H1 (cell line): ENCODE measurements around the gene MYO15A. TPM values are rescaled to one million over a fixed set of nuclear protein-coding genes. Genes with fewer than 3 reads are reported as not detected.

ENCODE experiments used
- CTCF ChIA-PET: fragments of 300-600 bp; sonication (Branson Sonifier 250); formaldehyde crosslinking; loops from one replicate; lab custom pipeline; 2021; ENCODE audit not compliant: partially characterized antibody; lab: Charles Lee
- POLR2A ChIA-PET: fragments of 300-600 bp; sonication (Branson Sonifier 250); formaldehyde crosslinking; loops from one replicate; lab custom pipeline; 2021; ENCODE audit warnings: inconsistent platforms; ENCODE audit not compliant: partially characterized antibody; lab: Charles Lee
- DNase-seq, 2 experiments: peaks; one replicate each; pipeline versions ENCODE4 v3.0.0 to v3.0.0-alpha.2; 2010 to 2022; ENCODE audit warnings: low spot score in 2 of 2, low read depth in 1 of 2, mixed read lengths in 1 of 2
- FAIRE-seq: peaks from 2 replicates; lab custom pipeline; 2011; peaks lifted over from hg19 to GRCh38; lab: Jason Lieb, UNC
- H2AFZ ChIP-seq: 2 replicates; pipeline ENCODE4 v1.8.1; 2012; ENCODE audit warnings: low read length, inconsistent platforms
- H2AK5ac ChIP-seq: 2 replicates; pipeline ENCODE4 v1.6.1; 2013; ENCODE audit warnings: low read depth, low read length
- H2BK120ac ChIP-seq: replicated peaks from 2 replicates; pipeline ENCODE3; 2013; ENCODE audit warnings: low read depth, low read length, inconsistent platforms
- H2BK12ac ChIP-seq: 2 replicates; pipeline ENCODE4 v1.6.1; 2013; ENCODE audit warnings: low read depth, low read length
- H2BK15ac ChIP-seq: 2 replicates; pipeline ENCODE4 v1.6.1; 2013; ENCODE audit warnings: low read length
- H2BK20ac ChIP-seq: 2 replicates; pipeline ENCODE4 v1.6.1; 2013; ENCODE audit warnings: low read length
- H2BK5ac ChIP-seq: 2 replicates; pipeline ENCODE4 v1.6.1; 2013; ENCODE audit warnings: low read depth, low read length
- H3K14ac ChIP-seq: 2 replicates; pipeline ENCODE4 v1.6.1; 2013; ENCODE audit warnings: inconsistent platforms; ENCODE audit not compliant: insufficient read length
- H3K18ac ChIP-seq: 2 replicates; pipeline ENCODE4 v1.6.1; 2013; ENCODE audit warnings: low read length; ENCODE audit errors: extremely low read depth
- H3K23ac ChIP-seq: 2 replicates; pipeline ENCODE4 v1.6.1; 2013; ENCODE audit warnings: inconsistent platforms; ENCODE audit not compliant: insufficient read length
- H3K23me2 ChIP-seq: 2 replicates; pipeline ENCODE4 v1.6.1; 2013; ENCODE audit warnings: low read depth, low read length
- H3K27ac ChIP-seq: 2 replicates; pipeline ENCODE4 v1.6.1; 2011; ENCODE audit warnings: low read depth, low read length, inconsistent platforms
- H3K27me3 ChIP-seq, 4 experiments: replicated peaks in 1 of 4; 1 replicate in 1 of 4; 2 replicates in 3 of 4; pipeline versions ENCODE4 v1.6.1 to v1.8.1; 2011 to 2013; ENCODE audit warnings: low read length in 3 of 4, mild to moderate bottlenecking in 3 of 4, inconsistent platforms in 2 of 4, mixed read lengths in 2 of 4, moderate library complexity in 1 of 4; ENCODE audit not compliant: control insufficient read depth in 3 of 4, insufficient read depth in 3 of 4; ENCODE audit errors: extremely low read depth in 1 of 4
- H3K36me3 ChIP-seq, 4 experiments: 2 replicates each; pipeline versions ENCODE4 v1.6.1 to v1.8.1; 2011 to 2013; ENCODE audit warnings: mild to moderate bottlenecking in 4 of 4, low read length in 3 of 4, moderate library complexity in 2 of 4, control low read depth in 1 of 4, inconsistent platforms in 1 of 4; ENCODE audit not compliant: insufficient read depth in 4 of 4, control insufficient read depth in 2 of 4
- H3K4ac ChIP-seq: replicated peaks from 2 replicates; pipeline ENCODE3; 2013; ENCODE audit warnings: low read length, low read depth, mixed read lengths, inconsistent platforms; ENCODE audit not compliant: insufficient read length
- H3K4me1 ChIP-seq, 4 experiments: replicated peaks in 1 of 4; 1 replicate in 1 of 4; 2 replicates in 3 of 4; pipeline versions ENCODE4 v1.6.1 to v1.8.1; 2011 to 2013; ENCODE audit warnings: low read length in 3 of 4, inconsistent platforms in 2 of 4, mixed read lengths in 1 of 4; ENCODE audit not compliant: insufficient read depth in 4 of 4, control insufficient read depth in 3 of 4
- H3K4me2 ChIP-seq, 2 experiments: 2 replicates each; pipeline versions ENCODE4 v1.6.1 to v1.8.1; 2011 to 2013; ENCODE audit warnings: low read depth in 2 of 2, low read length in 2 of 2, control low read depth in 1 of 2, inconsistent platforms in 1 of 2, mild to moderate bottlenecking in 1 of 2; ENCODE audit not compliant: insufficient read depth in 1 of 2
- H3K4me3 ChIP-seq, 4 experiments: fragments of 200-600, 300-600 bp in 1 of 4; sonication (generic), shearing (Covaris generic), sonication (Bioruptor Twin) in 1 of 4; 2 replicates each; pipeline versions ENCODE4 v1.5.1 to v1.8.1; 2011 to 2016; ENCODE audit warnings: low read length in 4 of 4, low read depth in 3 of 4, control low read depth in 2 of 4, inconsistent platforms in 2 of 4, mild to moderate bottlenecking in 2 of 4, mixed read lengths in 1 of 4, moderate library complexity in 1 of 4; ENCODE audit not compliant: insufficient read depth in 2 of 4; ENCODE audit errors: extremely low read depth in 1 of 4
- H3K56ac ChIP-seq: replicated peaks from 2 replicates; pipeline ENCODE3; 2013; ENCODE audit warnings: low read depth, mild to moderate bottlenecking, mixed read lengths, low read length, inconsistent platforms; ENCODE audit not compliant: insufficient read length
- H3K79me1 ChIP-seq: 2 replicates; pipeline ENCODE4 v1.6.1; 2013; ENCODE audit warnings: low read depth, low read length, control low read depth
- H3K79me2 ChIP-seq, 2 experiments: 2 replicates each; pipeline versions ENCODE4 v1.6.1 to v1.8.1; 2012 to 2013; ENCODE audit warnings: low read length in 2 of 2, mild to moderate bottlenecking in 2 of 2, inconsistent platforms in 1 of 2; ENCODE audit not compliant: insufficient read depth in 2 of 2, control insufficient read depth in 1 of 2
- H3K9ac ChIP-seq, 4 experiments: replicated peaks in 1 of 4; 1 replicate in 1 of 4; 2 replicates in 3 of 4; pipeline versions ENCODE4 v1.6.1 to v1.8.1; 2011 to 2013; ENCODE audit warnings: low read depth in 3 of 4, low read length in 3 of 4, control low read depth in 2 of 4, mild to moderate bottlenecking in 2 of 4, moderate library complexity in 2 of 4, inconsistent platforms in 1 of 4; ENCODE audit errors: extremely low read depth in 1 of 4
- H3K9me3 ChIP-seq, 2 experiments: 2 replicates each; pipeline versions ENCODE4 v1.6.1 to v1.8.1; 2012 to 2013; ENCODE audit warnings: mild to moderate bottlenecking in 2 of 2, moderate library complexity in 2 of 2, control low read depth in 1 of 2, inconsistent platforms in 1 of 2, low read depth in 1 of 2, low read length in 1 of 2, mixed read lengths in 1 of 2; ENCODE audit not compliant: insufficient read depth in 2 of 2
- H4K20me1 ChIP-seq, 2 experiments: replicated peaks in 1 of 2; 2 replicates each; pipeline versions ENCODE3 to v1.8.1; 2011 to 2013; ENCODE audit warnings: inconsistent platforms in 2 of 2, low read length in 2 of 2, mild to moderate bottlenecking in 1 of 2; ENCODE audit not compliant: insufficient read depth in 2 of 2, control insufficient read depth in 1 of 2
- H4K5ac ChIP-seq: 2 replicates; pipeline ENCODE4 v1.6.1; 2013; ENCODE audit warnings: low read length, low read depth, mixed read lengths, inconsistent platforms; ENCODE audit not compliant: insufficient read length
- H4K8ac ChIP-seq: 2 replicates; pipeline ENCODE4 v1.8.0; 2013; ENCODE audit warnings: mild to moderate bottlenecking, moderate library complexity, low read length, inconsistent platforms; ENCODE audit not compliant: insufficient read depth; ENCODE audit errors: extremely low read depth
- H4K91ac ChIP-seq: replicated peaks from 2 replicates; pipeline ENCODE3; 2013; ENCODE audit warnings: low read length, mixed read lengths, inconsistent platforms; ENCODE audit not compliant: insufficient read length
- CBX5 ChIP-seq: fragments of 300-800, 300-1000 bp; sonication (generic); IDR thresholded peaks from 2 replicates; pipeline ENCODE4 v1.7.1; 2016; ENCODE audit warnings: antibody characterized with exemption, low read length, low read depth
- CEBPB ChIP-seq: IDR thresholded peaks from 2 replicates; pipeline ENCODE4 v1.6.1; 2012; ENCODE audit warnings: low read depth, low read length
- JUN ChIP-seq: IDR thresholded peaks from 2 replicates; pipeline ENCODE4 v1.6.1; 2011; ENCODE audit warnings: low read depth, mild to moderate bottlenecking, improper control_type of control experiment, low read length
- SIX5 ChIP-seq: IDR thresholded peaks from 2 replicates; pipeline ENCODE4 v1.6.1; 2011; ENCODE audit warnings: mild to moderate bottlenecking, low read depth, low read length
- TCF12 ChIP-seq: IDR thresholded peaks from 2 replicates; pipeline ENCODE4 v1.6.1; 2011; ENCODE audit warnings: low read depth, mild to moderate bottlenecking, low read length
- WGBS, 2 experiments: shearing (Covaris generic) in 1 of 2; methylation state at CpG; one replicate each; pipeline versions ENCODE4 v1.1.6 to v1.1.7; 2013 to 2015; ENCODE audit warnings: low lambda C conversion rate in 2 of 2, mixed read lengths in 2 of 2, inconsistent platforms in 1 of 2, low coverage in 1 of 2, missing lambda C conversion rate in 1 of 2; ENCODE audit not compliant: insufficient replicate concordance in 2 of 2, insufficient coverage in 1 of 2, insufficient read length in 1 of 2; ENCODE audit errors: extremely low coverage in 1 of 2, missing lambda C conversion rate in 1 of 2; 5-methylcytosine and 5-hydroxymethylcytosine counted together
- polyA plus RNA-seq, 7 experiments: library from polyadenylated mRNA; depleted of rRNA in 3 of 7; stranded (reverse) in 5 of 7; unstranded in 2 of 7; fragments of >200 nt in 5 of 7; fragments of 200-250 nt in 2 of 7; gene quantifications; 1 replicate in 5 of 7; 2 replicates in 1 of 7; 4 replicates in 1 of 7; pipeline versions ENCODE4 v1.2.1 to v1.2.3, GENCODE V29; 2011 to 2013; ENCODE audit warnings: missing spikeins in 2 of 7, mixed read lengths in 2 of 7
- total RNA-seq: library from RNA; stranded (reverse); fragmentation: NEBNext Ultra II Directional; extraction: Animal tissue kit (Norgen Biotek cat#: 25700); gene quantifications from 2 replicates; pipeline ENCODE4 v1.2.1, GENCODE V29; 2021
- TF ChIP-seq, protein P1 (sequence below): IDR thresholded peaks from 2 replicates; pipeline ENCODE4 v1.6.1; 2011; ENCODE audit warnings: low read depth, mild to moderate bottlenecking, low read length; ENCODE audit not compliant: insufficient read depth
- TF ChIP-seq, protein P2 (sequence below): IDR thresholded peaks from 2 replicates; pipeline ENCODE4 v1.6.1; 2012; ENCODE audit warnings: inconsistent platforms
- TF ChIP-seq, protein P3 (sequence below): IDR thresholded peaks from 2 replicates; pipeline ENCODE4 v1.6.1; 2012; ENCODE audit warnings: low read length, inconsistent platforms
- TF ChIP-seq, protein P4 (sequence below): IDR thresholded peaks from 2 replicates; pipeline ENCODE4 v1.6.1; 2012; ENCODE audit warnings: inconsistent platforms

The MYO15A gene
- total and polyA plus RNA-seq, 2 of the 8 experiments (the other 6 are each of a cell fraction or from before 2014, with no cell fraction given): 1.6 to 4.2 TPM

DNA sequence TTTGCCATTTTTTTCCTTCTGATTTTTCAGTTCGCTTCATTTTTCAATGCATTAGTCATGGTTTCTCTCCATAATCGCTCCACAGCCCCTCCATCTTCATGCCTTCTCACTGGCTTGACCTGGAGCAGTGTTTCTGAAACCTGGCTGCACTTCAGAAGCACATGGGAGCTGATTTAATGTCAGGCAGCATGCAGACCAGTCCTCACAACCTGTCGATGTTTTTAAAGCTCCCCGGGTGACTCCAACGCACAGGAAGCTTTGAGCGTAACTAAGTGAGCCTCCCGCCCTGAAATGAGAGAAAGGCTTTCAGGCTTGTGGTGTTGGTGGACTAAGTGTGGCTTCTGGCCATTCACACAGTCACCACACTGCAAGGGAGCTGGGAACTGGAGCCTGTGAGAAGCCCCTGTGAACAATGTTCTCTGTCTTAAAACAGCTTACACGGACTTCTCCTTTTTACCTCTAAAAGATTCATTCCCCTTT, 37.7 kb upstream of the MYO15A start:
- TF ChIP-seq, protein P1, sequence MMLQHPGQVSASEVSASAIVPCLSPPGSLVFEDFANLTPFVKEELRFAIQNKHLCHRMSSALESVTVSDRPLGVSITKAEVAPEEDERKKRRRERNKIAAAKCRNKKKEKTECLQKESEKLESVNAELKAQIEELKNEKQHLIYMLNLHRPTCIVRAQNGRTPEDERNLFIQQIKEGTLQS: no peak
- TF ChIP-seq SIX5: no peak
- TF ChIP-seq CBX5: no peak
- no peak for TF ChIP-seq TCF12
- no peak for TF ChIP-seq CEBPB
- TF ChIP-seq, protein P2, sequence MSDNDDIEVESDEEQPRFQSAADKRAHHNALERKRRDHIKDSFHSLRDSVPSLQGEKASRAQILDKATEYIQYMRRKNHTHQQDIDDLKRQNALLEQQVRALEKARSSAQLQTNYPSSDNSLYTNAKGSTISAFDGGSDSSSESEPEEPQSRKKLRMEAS: no peak
- TF ChIP-seq, protein P3, sequence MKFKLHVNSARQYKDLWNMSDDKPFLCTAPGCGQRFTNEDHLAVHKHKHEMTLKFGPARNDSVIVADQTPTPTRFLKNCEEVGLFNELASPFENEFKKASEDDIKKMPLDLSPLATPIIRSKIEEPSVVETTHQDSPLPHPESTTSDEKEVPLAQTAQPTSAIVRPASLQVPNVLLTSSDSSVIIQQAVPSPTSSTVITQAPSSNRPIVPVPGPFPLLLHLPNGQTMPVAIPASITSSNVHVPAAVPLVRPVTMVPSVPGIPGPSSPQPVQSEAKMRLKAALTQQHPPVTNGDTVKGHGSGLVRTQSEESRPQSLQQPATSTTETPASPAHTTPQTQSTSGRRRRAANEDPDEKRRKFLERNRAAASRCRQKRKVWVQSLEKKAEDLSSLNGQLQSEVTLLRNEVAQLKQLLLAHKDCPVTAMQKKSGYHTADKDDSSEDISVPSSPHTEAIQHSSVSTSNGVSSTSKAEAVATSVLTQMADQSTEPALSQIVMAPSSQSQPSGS: no peak
- no peak for TF ChIP-seq JUN
- TF ChIP-seq, protein P4, sequence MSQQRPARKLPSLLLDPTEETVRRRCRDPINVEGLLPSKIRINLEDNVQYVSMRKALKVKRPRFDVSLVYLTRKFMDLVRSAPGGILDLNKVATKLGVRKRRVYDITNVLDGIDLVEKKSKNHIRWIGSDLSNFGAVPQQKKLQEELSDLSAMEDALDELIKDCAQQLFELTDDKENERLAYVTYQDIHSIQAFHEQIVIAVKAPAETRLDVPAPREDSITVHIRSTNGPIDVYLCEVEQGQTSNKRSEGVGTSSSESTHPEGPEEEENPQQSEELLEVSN: no peak
- TF ChIP-seq, all 59 proteins: peak for 0
- Histone ChIP-seq H3K9me3 (no peaks in the 10 kb centered on the region), H2BK120ac (peak overlapping the region; percentile 55), H3K36me3 (peaks cover 0 to under 1% (median 0%) of the 10 kb centered on the region in 4 experiments; a peak in 1 of 8 replicates), H3K27ac (no peak overlapping the region), H3K79me2 (no peaks in the 10 kb centered on the region), H2BK20ac (0 out of 2 replicates have a peak overlapping the region, but pooled peaks have one; percentile 6), H3K79me1 (no peaks in the 10 kb centered on the region), H3K23ac (no peak overlapping the region), H3K4me2 (no peak overlapping the region), H3K9ac (no peak overlapping the region), H4K8ac (no peak overlapping the region), H2AFZ (peak overlapping the region; percentile 27; the same call in 1 of the 2 replicates), H4K5ac (no peak overlapping the region), H2BK5ac (no peak overlapping the region), H3K23me2 (no peaks in the 10 kb centered on the region; the same call in 1 of the 2 replicates), H2BK12ac (no peak overlapping the region), H3K4me3 (no peak overlapping the region), H2AK5ac (no peak overlapping the region), H4K91ac (no peak overlapping the region), H3K18ac (no peak overlapping the region), H3K4ac (no peak overlapping the region), H4K20me1 (no peaks in the 10 kb centered on the region), H3K14ac (no peak overlapping the region), H2BK15ac (no peak overlapping the region), H3K27me3 (no peaks in the 10 kb centered on the region), H3K56ac (no peak overlapping the region), H3K4me1 (peaks cover 0 to 4% (median 0%) of the 10 kb centered on the region in 4 experiments; a peak in 1 of 7 replicates)
- FAIRE-seq (no peak), DNase-seq (no peak)
- ChIA-PET CTCF (interaction anchor here (1.1 to 1.3 kb wide), 2 partner anchors 35 to 259 kb away, joined by 3 read pairs; no protein-coding TSS in a partner anchor), POLR2A (interaction anchor here (0.7 to 2.0 kb wide), 3 partner anchors 9 to 50 kb away, joined by 3 to 6 read pairs (median 4); no protein-coding TSS in a partner anchor)
- WGBS, 2 experiments: 75% methylated on average over 8 of the region's 8 CpGs; no CpG with 5 or more reads in 1 of the 2 experiments
